Fibroblast of peridontal ligament (primary cell): Measurements from ENCODE around the gene MESP1.

Experiments
- DNase-seq: peaks from one replicate; pipeline ENCODE4 v3.0.0-alpha.2; 2010; ENCODE audit errors: extremely low read depth

MESP1 gene

DNA sequence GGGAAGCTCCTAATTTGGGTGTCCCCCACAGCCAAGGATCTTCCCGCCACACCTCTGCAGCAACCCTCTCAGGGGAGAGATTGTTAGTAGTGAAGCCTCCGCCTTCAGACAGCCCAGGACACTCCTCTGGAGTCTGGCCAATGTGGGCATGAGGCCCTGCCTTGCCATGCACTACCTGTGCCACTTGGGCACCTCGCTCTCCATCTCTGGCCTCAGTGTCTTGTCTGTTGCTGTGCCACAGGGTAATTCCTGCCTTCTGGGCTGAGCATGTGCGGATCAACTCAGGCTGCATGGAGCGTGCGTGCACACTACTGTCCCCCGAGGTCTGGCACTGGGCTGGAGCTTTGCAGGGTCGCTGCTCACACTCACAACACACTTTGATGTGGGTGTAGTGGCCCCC lies 7.9 kb upstream of the MESP1 start:
- DNase-seq: no peak

DNA sequence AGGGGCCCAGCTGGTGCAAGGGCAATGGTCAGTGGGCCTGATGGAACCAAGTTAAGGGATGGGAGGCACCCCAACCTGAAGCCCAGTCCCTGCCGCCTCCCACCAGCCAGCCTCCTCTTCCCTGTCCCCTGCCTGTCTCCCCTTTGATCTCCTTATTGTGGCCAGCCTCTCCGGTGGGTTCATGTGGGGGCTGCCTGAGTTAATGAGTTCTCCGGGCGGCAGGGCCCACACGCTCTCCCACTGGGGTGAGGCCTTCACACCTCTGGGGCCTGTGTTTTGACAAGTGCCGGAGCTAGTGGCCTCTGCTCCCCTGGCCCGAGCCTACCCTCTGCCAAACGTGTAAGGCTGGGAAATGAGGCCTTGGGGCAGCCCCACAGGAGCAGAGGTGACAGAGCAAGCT lies 7.2 kb upstream of the MESP1 start:
- no peak for DNase-seq

DNA sequence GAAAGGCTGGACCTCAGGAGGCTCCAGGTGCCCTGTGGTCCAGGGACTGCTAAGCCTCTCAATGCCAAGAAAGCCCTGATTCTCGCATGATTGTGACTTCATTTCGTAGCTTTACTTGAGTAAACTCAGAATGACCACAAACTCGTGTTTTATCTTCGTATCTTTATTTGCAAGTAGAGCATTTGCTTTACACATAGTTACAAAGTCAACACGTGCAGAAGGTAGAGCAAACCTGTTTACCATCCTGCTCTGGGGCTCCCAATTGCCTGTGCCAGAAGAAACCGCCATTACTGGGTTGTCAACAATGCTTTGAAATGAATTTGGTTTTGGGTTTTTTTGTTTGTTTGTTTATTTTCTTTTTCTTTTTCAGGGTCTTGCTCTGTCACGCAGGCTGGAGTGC lies 5.8 kb upstream of the MESP1 start:
- DNase-seq: no peak

DNA sequence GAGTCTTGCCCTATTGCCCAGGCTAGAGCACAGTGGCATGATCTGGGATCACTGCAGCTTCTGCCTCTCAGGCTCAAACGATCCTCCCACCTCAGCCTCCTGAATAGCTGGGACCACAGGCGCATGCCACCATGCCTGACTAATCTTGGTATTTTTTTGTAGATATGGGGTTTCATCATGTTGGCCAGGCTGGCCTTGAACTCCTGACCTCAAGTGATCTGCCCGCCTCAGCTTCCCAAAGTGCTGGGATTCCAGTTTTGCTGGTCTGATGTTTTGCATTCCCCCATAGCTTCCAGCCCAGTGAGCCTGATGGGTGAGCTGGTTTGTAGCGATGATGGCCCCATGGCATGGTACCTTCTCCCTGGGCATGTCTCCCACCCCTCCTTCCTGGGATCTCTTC lies 4.7 kb upstream of the MESP1 start:
- no peak for DNase-seq

DNA sequence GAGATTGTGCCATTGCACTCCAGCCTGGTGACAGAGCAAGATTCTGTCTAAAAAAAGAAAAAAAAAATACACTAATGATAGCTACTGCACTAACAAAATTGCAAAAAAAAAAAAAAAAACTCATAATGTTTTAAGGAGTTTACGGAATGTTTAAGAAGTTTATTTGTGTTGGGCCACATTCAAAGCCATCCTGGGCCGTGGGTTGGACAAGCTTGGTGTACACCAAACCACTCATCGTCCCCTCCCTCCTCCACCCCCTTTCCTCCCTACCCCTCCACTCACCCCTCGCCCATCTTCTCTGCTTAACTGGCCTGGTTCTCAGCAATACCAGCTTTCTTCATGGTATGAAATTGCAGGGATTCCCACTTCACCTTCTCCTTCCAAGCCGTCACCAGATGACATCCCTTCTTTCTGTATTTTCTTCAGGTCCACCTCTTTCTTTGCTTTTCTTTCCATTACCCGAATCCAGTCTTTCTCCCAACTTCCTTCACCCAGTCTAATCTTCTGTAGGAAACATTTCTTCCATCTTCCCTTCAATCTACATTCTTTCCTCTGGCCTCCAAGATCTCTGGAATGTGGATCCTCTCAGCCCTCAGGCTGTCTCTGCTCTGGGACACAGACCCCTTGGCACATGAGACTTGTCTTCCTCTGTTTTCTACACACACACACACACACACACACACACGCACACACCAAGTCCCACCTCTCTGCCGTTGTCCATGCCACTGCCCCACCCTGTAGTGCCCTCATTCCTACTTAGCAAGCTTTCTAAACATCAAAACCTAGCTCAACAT lies 3.5 kb upstream of the MESP1 start:
- DNase-seq: no peak

DNA sequence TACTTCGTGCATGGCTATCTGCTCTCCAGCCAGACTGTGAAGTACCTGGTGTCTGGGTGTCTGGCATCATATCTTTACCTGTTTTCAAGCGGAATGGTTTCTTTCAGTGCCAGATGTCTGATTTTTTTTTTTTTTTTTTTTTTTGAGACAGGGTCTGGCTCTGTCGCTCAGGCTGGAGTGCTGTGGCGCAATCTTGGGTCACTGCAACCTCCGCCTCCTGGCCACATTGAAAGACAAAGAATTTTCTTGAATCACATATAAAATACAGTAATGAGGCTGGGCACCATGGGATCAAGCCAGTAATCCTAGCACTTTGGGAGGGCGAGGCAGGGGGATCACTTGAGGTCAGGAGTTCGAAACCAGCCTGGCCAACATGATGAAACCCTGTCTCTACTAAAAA lies 2.8 kb upstream of the MESP1 start:
- no peak for DNase-seq

DNA sequence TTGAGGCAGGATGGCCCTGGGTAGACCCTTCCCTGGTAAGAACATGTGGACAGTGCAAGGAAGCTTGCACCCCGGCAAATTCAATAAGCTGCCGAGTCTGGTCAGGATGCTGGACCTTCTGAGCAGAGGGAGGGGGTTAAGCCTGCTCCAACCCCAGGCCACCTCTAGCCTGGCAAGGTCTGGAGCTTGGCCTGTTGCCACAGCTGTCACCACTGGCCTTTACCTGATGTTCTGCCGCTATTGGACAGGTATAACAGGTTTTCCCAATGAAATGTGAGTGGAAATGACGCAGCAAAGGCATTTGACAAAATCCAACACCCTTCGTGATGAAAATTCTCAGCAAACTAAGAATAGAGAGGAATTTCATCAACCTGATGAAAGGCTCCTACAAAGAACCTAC lies 699 bp upstream of the MESP1 start:
- DNase-seq: no peak

DNA sequence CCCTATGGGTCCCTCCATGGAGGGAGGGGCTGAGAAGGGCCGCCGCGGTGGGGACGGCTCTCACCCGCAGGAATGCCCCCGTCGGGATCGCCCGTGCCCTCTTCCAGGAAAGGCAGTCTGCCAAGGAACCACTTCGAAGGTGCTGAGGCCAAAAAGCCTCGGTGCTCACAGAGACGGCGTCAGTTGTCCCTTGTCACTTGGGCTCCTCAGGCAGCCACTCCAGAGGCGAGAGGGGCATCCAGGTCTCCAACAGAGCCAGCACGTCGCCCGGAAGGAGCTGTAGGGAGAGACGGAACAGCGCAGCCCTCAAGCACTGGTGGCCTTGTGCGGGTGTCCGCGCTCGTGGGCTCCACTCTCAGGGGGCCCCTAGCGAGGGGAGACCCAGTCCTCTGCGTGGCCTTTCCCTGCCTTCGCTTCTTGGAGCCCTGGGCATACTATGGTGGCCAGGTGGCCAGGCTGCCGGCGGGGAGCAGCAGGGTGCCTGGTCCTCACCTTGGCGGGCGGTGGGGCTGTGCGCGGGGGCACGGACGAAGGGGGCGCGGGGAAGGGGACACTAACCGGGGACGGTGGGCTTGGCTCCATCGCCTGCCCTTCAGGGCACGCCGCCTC lies 994 bp downstream of the MESP1 start:
- DNase-seq: no peak

DNA sequence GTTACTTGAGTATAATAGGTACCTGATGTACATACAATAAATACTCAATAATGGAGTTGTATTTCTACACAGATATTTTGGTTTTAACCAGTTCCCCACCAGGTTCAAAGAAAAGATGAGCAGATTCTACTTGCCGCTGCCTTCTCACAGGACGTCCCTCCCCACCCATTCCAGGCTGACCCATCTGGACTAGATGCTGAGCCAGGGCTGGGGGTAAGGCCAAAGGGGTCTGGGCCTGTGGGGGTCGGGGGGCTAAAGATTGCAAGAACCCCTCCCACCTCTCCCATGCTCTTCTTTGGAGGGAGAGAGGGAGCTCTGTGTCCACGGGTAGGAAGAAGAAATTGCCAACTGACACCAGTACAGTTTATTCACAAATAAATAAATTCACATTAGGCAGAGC lies 1.5 kb downstream of the MESP1 start:
- no peak for DNase-seq

DNA sequence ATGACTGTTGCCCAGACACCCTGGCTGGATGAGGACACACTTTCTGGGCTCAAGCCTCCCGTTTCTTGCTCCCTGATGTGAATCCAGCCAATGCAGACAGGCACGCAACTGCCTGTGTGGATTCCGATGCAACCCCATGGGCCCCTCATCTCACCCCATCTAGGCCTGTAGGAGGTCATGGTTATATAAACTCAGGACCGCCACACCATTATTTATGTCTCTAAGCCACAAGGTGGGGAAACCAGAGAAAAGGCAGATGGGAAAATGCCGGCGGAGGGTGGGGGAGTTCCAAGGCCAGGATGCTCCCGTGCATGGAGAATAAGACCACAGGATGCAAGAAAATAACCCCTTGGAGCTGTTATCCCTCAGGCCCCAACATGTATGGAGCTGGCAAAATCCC lies 2.0 kb downstream of the MESP1 start:
- DNase-seq: no peak

DNA sequence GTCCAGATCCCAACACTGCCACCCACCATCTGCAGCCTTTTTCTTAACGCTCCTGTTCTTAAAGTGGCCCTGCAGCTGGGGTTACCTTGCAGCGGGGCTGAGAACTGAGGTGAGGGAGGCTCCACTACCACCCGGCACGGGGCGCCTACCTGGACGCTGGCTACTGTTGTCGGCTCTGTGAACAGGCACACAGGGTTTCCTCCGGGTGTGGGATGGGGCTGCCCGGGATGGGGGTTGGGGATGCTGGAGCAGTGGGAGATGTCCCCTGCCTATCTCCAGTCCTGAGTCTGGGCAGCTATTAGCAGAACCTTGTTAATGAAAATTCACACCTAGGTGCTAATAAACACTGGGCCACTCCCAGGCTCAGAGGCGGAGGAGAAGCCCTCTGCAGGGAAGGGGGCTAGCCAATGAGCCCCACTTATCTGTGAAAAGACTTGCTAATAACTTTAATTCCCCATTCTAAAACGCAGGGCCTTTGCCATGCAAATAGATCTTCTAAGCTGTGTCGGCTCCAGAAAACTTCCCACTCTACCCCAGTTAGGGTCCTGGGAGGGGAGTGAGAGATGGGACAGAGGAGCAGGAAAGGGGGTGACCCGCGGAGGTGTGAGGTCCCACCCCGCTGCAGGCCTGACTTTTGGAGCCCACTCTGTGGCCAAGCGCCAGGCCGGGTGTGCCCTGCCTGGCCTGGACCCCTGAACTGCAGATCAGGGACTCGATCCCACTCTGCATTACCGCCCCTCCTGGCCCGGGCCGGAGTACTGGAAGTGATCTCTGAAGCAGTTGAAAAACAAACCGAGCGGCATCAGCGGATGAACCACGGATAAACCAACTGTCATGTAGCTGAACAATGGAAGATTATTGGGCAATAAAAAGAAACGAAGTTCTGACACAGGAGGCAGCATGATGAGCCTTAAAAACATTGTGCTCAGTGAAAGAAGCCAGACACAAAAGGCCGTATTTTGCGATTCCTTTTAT lies 3.1 kb downstream of the MESP1 start:
- DNase-seq: no peak

DNA sequence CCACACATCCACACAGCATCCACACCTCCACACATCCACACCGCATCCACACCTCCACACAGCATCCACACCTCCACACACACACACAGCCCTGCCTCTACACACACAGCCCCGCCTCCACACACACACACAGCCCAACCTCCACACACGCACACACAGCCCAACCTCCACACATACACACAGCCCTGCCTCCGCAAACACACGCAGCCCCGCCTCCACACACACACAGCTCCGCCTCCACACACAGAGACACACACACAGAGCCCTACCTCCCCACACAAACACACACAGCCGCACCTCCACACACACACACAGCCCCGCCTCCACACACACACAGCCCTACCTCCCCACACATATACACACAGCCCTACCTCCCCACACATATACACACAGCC lies 4.7 kb downstream of the MESP1 start:
- DNase-seq: no peak

DNA sequence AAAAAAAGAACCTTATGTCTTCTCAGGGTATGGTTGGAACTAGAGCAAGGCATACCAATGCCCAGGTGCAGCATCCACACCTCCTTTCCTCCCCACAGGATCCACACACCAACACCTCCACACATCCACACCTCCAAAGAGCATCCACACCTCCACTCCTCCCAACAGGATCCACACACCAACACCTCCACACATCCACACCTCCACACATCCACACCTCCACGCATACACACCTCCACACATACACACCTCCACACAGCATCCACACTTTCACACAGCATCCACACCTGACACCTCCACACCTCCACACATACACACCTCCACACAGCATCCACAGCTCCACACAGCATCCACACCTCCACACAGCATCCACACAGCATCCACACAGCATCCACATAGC lies 5.3 kb downstream of the MESP1 start:
- no peak for DNase-seq

DNA sequence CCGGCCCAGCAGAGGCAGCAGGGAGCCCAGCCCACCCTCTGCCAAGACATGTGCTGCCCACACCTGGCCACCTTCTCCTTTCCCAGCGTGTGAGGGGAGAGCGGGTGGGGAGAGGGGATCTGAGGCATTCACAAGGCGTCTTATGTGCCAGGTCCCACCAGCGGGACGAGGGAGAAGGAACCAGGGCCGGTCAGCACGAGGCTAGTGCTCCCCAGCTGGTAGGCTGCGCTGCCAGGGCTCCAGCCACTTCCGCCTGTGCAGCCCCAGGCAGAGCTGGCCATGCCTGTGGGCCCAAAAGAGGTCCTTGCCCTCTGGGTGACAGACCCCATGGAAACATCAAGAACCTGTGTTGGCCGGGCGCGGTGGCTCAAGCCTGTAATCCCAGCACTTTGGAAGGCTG lies 5.9 kb downstream of the MESP1 start:
- no peak for DNase-seq

DNA sequence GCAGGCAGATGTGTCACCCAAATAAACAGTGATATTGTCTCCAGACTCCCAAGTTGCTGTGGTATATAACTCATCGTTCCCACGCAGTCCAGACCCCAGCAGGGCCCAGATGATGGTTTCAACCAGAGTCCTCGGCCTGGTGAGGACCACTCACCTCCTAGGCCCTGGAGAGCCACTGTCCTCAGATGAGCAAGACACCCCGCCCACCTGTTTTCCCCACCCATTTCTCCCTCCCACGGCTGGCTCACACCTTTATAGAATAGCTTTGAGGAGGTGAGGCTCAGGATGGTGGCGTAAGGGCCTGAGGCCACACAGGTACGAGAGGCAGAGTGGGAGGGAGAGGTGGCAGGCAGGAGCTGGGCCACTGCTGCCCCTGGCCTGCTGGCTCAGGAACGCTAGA lies 7.5 kb downstream of the MESP1 start:
- no peak for DNase-seq

DNA sequence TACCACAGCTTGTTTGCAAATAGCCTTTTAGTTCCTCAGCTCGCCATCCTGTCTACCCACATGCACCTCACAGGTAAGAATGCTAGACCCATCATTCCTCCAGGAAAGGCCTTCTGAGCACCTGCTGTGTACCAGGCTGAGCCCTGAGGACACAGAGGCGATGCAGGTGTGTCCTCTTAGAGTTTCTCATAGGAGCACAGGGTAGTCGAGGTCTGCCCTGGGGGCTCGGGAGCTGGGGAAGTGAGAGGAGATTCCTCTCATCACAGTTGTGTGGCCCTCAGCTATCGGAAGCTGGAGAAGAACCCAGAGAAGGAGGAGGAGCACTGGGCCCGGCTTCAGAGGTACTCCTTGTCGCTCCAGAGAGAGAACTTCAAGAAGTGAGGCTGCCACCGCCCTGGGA lies 8.0 kb downstream of the MESP1 start:
- DNase-seq: no peak

DNA sequence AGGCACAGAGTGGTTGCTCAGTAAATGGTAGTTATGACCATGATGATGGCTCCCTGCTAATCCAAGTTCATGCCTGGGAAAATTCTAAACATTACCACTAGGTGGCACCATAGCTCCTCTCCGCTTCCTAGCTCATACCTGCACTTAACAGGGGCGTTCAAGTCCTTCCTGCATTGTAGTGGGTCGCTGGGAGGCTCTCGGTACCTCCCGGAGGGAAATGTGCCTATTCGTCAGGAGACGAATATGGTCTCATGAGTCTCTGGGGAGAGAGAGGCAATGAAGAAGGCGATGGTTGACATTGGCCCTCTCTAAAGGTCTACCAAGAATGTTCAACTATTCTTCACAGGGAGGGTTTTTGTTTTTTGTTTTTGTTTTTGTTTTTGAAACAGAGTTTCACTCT lies 10.9 kb downstream of the MESP1 start:
- DNase-seq: peak; percentile 82

DNA sequence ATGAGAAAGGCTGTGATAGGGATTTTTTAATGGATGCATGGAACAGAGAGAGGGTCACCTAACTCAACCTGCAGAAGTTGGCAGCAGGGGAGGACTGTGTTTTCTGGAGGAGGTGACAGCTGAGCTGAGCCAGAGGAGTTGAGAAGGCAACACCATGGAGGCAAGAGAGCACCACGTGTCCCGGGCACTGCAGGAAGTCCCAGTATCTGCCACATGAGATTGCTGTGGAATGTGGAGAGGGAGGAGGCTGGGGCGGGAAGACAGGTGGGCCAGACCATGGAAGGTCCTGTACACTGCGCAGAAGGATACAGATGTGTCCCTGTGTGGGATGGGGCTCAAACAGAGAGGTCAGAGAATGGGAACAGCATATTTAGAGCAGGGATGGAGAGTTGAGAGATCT lies 15.3 kb downstream of the MESP1 start:
- DNase-seq: no peak

DNA sequence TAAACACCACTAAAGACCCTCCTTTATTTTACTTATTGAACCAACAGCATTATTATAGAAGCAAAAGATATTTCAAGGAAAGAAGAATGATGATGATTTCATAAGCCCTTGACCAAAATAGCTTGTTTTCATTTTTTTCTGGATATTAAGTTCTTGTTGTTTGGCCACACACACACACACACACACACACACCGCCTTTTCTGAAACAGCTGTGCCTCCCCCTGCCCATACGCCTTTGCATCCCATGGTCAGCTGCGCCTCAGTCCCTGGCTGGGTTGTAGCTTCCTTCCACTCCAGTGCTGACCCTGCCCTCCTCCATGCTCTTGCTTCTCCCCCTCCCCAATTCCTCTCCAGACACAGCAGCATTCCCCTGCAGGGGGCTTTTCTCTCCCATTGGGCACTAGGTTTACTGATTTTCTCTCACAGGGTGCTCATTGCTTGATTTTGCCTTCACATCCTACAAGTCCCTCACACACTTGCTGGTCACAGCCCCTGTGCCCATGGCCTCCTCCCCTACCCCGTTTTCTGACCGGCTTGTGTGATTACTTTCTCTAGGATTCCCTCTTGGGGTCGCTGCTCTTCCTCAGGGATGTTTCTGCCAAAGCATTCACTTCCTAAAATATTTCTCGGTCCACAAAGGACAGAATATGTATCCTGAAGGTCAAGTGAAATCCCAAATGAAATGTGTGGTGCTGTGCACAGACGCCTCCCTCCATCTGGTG lies 18.4 kb downstream of the MESP1 start:
- no peak for DNase-seq

DNA sequence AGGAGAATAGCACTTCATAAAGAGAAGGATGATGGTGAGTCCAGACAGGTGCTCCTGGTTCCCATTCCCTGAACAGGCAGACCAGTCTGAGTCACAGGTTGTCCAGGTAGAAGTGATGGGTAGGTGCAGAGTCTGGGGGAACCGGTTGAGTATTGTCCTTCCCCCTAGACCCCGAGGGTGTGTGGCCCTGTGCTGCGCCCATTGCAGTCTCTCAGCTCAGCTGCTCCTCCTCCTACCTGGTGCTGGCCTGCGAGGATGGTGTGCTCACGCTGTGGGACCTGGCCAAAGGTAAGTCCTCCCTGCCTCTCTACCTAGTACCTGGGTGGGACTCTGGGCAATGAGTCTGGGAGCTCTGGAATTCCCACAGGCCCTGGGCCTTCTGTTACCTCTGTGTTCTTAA lies 19.8 kb downstream of the MESP1 start:
- DNase-seq: no peak

DNA sequence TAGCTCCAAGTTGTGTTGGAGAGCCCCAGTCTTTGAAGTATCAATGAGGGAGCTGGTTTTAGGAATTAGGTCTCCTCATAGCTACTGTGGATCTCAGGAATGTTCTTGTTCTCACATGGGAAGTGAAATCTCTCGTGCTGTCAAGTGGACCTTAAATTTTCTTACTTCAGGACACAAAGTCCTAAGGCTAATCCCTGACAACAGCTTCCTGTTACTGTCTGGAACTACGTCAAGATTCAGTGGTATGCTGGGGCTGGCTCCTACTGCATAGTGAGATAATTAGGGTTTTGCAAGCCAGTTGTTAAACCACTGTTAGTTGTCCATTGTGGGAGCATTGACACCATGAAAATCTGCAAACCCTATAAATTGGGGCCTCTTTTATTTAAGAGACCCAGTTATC lies 22.8 kb downstream of the MESP1 start:
- DNase-seq: peak; percentile 11

DNA sequence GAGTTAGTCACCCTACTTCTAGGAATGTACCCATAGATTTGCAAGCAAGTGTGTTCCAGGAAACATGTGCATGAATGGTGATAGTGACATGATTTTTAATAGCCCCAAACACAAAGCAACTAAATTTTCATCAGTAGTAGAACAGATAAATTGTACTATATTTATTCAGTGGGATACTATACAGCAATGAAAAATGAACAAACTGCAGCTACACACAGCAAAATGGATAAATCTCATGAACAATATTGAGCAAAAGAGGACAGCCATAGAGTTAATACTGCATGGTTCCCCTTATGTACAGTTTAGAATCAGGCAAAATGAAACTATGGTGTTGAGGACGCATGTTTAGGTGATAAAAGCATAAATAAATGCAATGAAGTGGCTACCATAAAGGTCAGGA lies 26.0 kb downstream of the MESP1 start:
- DNase-seq: no peak
